Activated CD4-positive, alpha-beta T cell treated with anti-CD3 and anti-CD28 coated beads, Interleukin-2, amount 10 ng/mL, durations not matched to agents 24 days and 14 days (primary cell): Measurements from ENCODE around the gene C12orf60. TPM values are rescaled to one million over a fixed set of nuclear protein-coding genes. Genes with fewer than 3 reads are reported as not detected.

Source experiments
- DNase-seq: peaks from one replicate; pipeline ENCODE4 v3.0.0; 2022
- H3K27ac Mint-ChIP-seq: one replicate; pipeline ENCODE4 v1.8.0; 2022; ENCODE audit warnings: mild to moderate bottlenecking, mixed read lengths
- H3K27me3 Mint-ChIP-seq: one replicate; pipeline ENCODE4 v1.8.0; 2022; ENCODE audit warnings: mixed read lengths
- H3K36me3 Mint-ChIP-seq: one replicate; pipeline ENCODE4 v1.8.0; 2022; ENCODE audit warnings: low read depth, mild to moderate bottlenecking, mixed read lengths
- H3K4me1 Mint-ChIP-seq: one replicate; pipeline ENCODE4 v1.8.0; 2021; ENCODE audit warnings: mixed read lengths
- H3K4me3 Mint-ChIP-seq: one replicate; pipeline ENCODE4 v1.8.0; 2022; ENCODE audit warnings: mild to moderate bottlenecking, moderate library complexity, mixed read lengths
- H3K9me3 Mint-ChIP-seq: one replicate; pipeline ENCODE4 v1.8.0; 2021; ENCODE audit warnings: mixed read lengths
- intact Hi-C: fragments of 100-400 bp; cut with micrococcal nuclease; formaldehyde crosslinking; loops from one replicate; pipeline ENCODE4 v1.15.1; 2023
- total RNA-seq: library from RNA; stranded (reverse); gene quantifications from 2 replicates; pipeline ENCODE4 v1.2.3, GENCODE V29; 2022

C12orf60 gene
- total RNA-seq, 1 donor from 2014 or later: 3.0 TPM

GRCh38 chr12:14785568-14785967 lies 17.9 kb upstream of the C12orf60 start:
- Mint-ChIP-seq H3K9me3 (no peaks in the 10 kb centered on the region), H3K4me1 (peaks cover 6% of the 10 kb centered on the region), H3K4me3 (no peak overlapping the region), H3K27ac (no peak overlapping the region), H3K36me3 (peaks cover 50% of the 10 kb centered on the region), H3K27me3 (no peaks in the 10 kb centered on the region)
- DNase-seq: no peak
- intact Hi-C loops: no loop called here

- Mint-ChIP-seq H3K27ac (no peak overlapping the region), H3K4me3 (no peak overlapping the region), H3K4me1 (peaks cover 6% of the 10 kb centered on the region), H3K27me3 (no peaks in the 10 kb centered on the region), H3K9me3 (no peaks in the 10 kb centered on the region), H3K36me3 (peaks cover 76% of the 10 kb centered on the region)
- DNase-seq: no peak
- intact Hi-C loops: no loop called here
Observed at GRCh38 chr12:14795028-14795448, 8.4 kb upstream of the C12orf60 start.

- no peaks in the 10 kb centered on the region for H3K27me3 Mint-ChIP-seq
- intact Hi-C loops: loop anchor here (2.0 to 5.0 kb wide), 2 partner anchors 159 to 1080 kb away; partner anchors contain the start of genes ARHGDIB and STRAP
- peaks cover 29% of the 10 kb centered on the region for H3K36me3 Mint-ChIP-seq
- H3K4me3 Mint-ChIP-seq: no peak overlapping the region
- DNase-seq: no peak
- H3K4me1 Mint-ChIP-seq: peaks cover 25% of the 10 kb centered on the region
- H3K9me3 Mint-ChIP-seq: no peaks in the 10 kb centered on the region
- no peak overlapping the region for H3K27ac Mint-ChIP-seq
Observed at GRCh38 chr12:14802247-14802646, 1.2 kb upstream of the C12orf60 start.

- intact Hi-C loops: loop anchor here (1.0 to 5.0 kb wide), 3 partner anchors 28 to 1080 kb away; partner anchors contain the start of genes ARHGDIB and STRAP
- peaks cover 25% of the 10 kb centered on the region for H3K36me3 Mint-ChIP-seq
- DNase-seq: no peak
- no peak overlapping the region for H3K27ac Mint-ChIP-seq
- no peaks in the 10 kb centered on the region for H3K27me3 Mint-ChIP-seq
- H3K4me1 Mint-ChIP-seq: peaks cover 22% of the 10 kb centered on the region
- H3K9me3 Mint-ChIP-seq: no peaks in the 10 kb centered on the region
- no peak overlapping the region for H3K4me3 Mint-ChIP-seq
Observed at GRCh38 chr12:14802721-14803010, 804 bp upstream of the C12orf60 start.

- DNase-seq: no peak
- Mint-ChIP-seq H3K36me3 (peaks cover 18% of the 10 kb centered on the region), H3K27ac (no peak overlapping the region), H3K27me3 (no peaks in the 10 kb centered on the region), H3K4me1 (peaks cover 22% of the 10 kb centered on the region), H3K4me3 (no peak overlapping the region), H3K9me3 (no peaks in the 10 kb centered on the region)
- intact Hi-C loops: loop anchor here (1.0 to 5.0 kb wide), 3 partner anchors 29 to 1079 kb away; partner anchors contain the start of genes ARHGDIB and STRAP
Observed at GRCh38 chr12:14803830-14804160, 325 bp downstream of the C12orf60 start.

GRCh38 chr12:14810167-14810952 lies 6.9 kb downstream of the C12orf60 start:
- intact Hi-C loops: no loop called here
- Mint-ChIP-seq H3K27ac (no peak overlapping the region), H3K9me3 (no peaks in the 10 kb centered on the region), H3K27me3 (no peaks in the 10 kb centered on the region), H3K4me3 (no peak overlapping the region), H3K36me3 (no peaks in the 10 kb centered on the region), H3K4me1 (peaks cover 13% of the 10 kb centered on the region)
- DNase-seq: no peak

- no peak for DNase-seq
- peaks cover 10% of the 10 kb centered on the region for H3K4me1 Mint-ChIP-seq
- H3K27ac Mint-ChIP-seq: no peak overlapping the region
- H3K27me3 Mint-ChIP-seq: no peaks in the 10 kb centered on the region
- H3K9me3 Mint-ChIP-seq: no peaks in the 10 kb centered on the region
- intact Hi-C loops: no loop called here
- H3K4me3 Mint-ChIP-seq: no peak overlapping the region
- no peaks in the 10 kb centered on the region for H3K36me3 Mint-ChIP-seq
Observed at GRCh38 chr12:14810953-14811483, 7.5 kb downstream of the C12orf60 start.

GRCh38 chr12:14811486-14811885 lies 8.0 kb downstream of the C12orf60 start:
- no peaks in the 10 kb centered on the region for H3K9me3 Mint-ChIP-seq
- peaks cover 10% of the 10 kb centered on the region for H3K4me1 Mint-ChIP-seq
- H3K36me3 Mint-ChIP-seq: no peaks in the 10 kb centered on the region
- peaks cover 2% of the 10 kb centered on the region for H3K27me3 Mint-ChIP-seq
- intact Hi-C loops: no loop called here
- no peak overlapping the region for H3K4me3 Mint-ChIP-seq
- H3K27ac Mint-ChIP-seq: no peak overlapping the region
- DNase-seq: no peak

- no peak within 1 kb of the TSS for H3K27ac Mint-ChIP-seq
- no peak for DNase-seq
- no peaks in the 10 kb centered on the region for H3K36me3 Mint-ChIP-seq
- H3K9me3 Mint-ChIP-seq: peaks cover 3% of the 10 kb centered on the region
- peaks cover 15% of the 10 kb centered on the region for H3K4me1 Mint-ChIP-seq
- no peak within 1 kb of the TSS for H3K4me3 Mint-ChIP-seq
- peaks cover 7% of the 10 kb centered on the region for H3K27me3 Mint-ChIP-seq
- intact Hi-C loops: no loop called here
Observed at GRCh38 chr12:14814014-14814413, 10.5 kb downstream of the C12orf60 start, which contains the start of gene SMCO3. SMCO3 (minus strand) TSS chr12:14814182; CDS start chr12:14806680, 7,502 bp downstream.

GRCh38 chr12:14824012-14824634 lies 20.7 kb downstream of the C12orf60 start:
- H3K9me3 Mint-ChIP-seq: no peaks in the 10 kb centered on the region
- peaks cover 8% of the 10 kb centered on the region for H3K4me1 Mint-ChIP-seq
- peaks cover 6% of the 10 kb centered on the region for H3K27me3 Mint-ChIP-seq
- no peaks in the 10 kb centered on the region for H3K36me3 Mint-ChIP-seq
- DNase-seq: no peak
- H3K27ac Mint-ChIP-seq: peak overlapping the region; percentile 20
- H3K4me3 Mint-ChIP-seq: no peak overlapping the region
- intact Hi-C loops: no loop called here

GRCh38 chr12:14825256-14825655 lies 21.8 kb downstream of the C12orf60 start:
- no peak for DNase-seq
- intact Hi-C loops: no loop called here
- no peaks in the 10 kb centered on the region for H3K27me3 Mint-ChIP-seq
- H3K9me3 Mint-ChIP-seq: no peaks in the 10 kb centered on the region
- no peaks in the 10 kb centered on the region for H3K36me3 Mint-ChIP-seq
- no peak overlapping the region for H3K27ac Mint-ChIP-seq
- H3K4me3 Mint-ChIP-seq: no peak overlapping the region
- H3K4me1 Mint-ChIP-seq: peaks cover 8% of the 10 kb centered on the region

GRCh38 chr12:14826491-14826890 lies 23.0 kb downstream of the C12orf60 start:
- Mint-ChIP-seq H3K4me1 (peaks cover 8% of the 10 kb centered on the region), H3K27me3 (peaks cover under 1% of the 10 kb centered on the region), H3K4me3 (no peak overlapping the region), H3K9me3 (no peaks in the 10 kb centered on the region), H3K36me3 (no peaks in the 10 kb centered on the region), H3K27ac (no peak overlapping the region)
- DNase-seq: no peak
- intact Hi-C loops: no loop called here

- Mint-ChIP-seq H3K27me3 (peaks cover 5% of the 10 kb centered on the region), H3K4me3 (no peak overlapping the region), H3K9me3 (no peaks in the 10 kb centered on the region), H3K27ac (no peak overlapping the region), H3K4me1 (peaks cover 8% of the 10 kb centered on the region), H3K36me3 (no peaks in the 10 kb centered on the region)
- intact Hi-C loops: no loop called here
- DNase-seq: no peak
Observed at GRCh38 chr12:14827043-14827442, 23.6 kb downstream of the C12orf60 start.

- Mint-ChIP-seq H3K9me3 (no peaks in the 10 kb centered on the region), H3K4me1 (peaks cover 3% of the 10 kb centered on the region), H3K27me3 (peaks cover 16% of the 10 kb centered on the region), H3K27ac (no peak overlapping the region), H3K36me3 (no peaks in the 10 kb centered on the region), H3K4me3 (no peak overlapping the region)
- intact Hi-C loops: no loop called here
- DNase-seq: no peak
Observed at GRCh38 chr12:14828892-14829291, 25.4 kb downstream of the C12orf60 start.
